SH-SY5Y (cell line): ENCODE results near the gene EIF4A3.

Experiments
- GATA2 ChIP-seq: IDR thresholded peaks from 2 replicates; pipeline ENCODE4 v1.6.1; 2011; ENCODE audit warnings: mild to moderate bottlenecking, low read depth, low read length
- GATA3 ChIP-seq: IDR thresholded peaks from 2 replicates; pipeline ENCODE4 v1.6.1; 2011; ENCODE audit warnings: low read depth, mild to moderate bottlenecking, low read length, moderate library complexity

GRCh38 chr17:80169784-80170500, 23.0 kb upstream of the EIF4A3 start, which contains the start of gene CARD14:
- TF ChIP-seq GATA2 (no peak), GATA3 (no peak)
